ENCODE results near the gene GJC2. TPM values are rescaled to one million over a fixed set of nuclear protein-coding genes. Genes with fewer than 3 reads are reported as not detected.

Gene GJC2
- total RNA-seq, 3 donors from 2014 or later, result 0.55 to 8.9 (median 1.5) TPM

DNA sequence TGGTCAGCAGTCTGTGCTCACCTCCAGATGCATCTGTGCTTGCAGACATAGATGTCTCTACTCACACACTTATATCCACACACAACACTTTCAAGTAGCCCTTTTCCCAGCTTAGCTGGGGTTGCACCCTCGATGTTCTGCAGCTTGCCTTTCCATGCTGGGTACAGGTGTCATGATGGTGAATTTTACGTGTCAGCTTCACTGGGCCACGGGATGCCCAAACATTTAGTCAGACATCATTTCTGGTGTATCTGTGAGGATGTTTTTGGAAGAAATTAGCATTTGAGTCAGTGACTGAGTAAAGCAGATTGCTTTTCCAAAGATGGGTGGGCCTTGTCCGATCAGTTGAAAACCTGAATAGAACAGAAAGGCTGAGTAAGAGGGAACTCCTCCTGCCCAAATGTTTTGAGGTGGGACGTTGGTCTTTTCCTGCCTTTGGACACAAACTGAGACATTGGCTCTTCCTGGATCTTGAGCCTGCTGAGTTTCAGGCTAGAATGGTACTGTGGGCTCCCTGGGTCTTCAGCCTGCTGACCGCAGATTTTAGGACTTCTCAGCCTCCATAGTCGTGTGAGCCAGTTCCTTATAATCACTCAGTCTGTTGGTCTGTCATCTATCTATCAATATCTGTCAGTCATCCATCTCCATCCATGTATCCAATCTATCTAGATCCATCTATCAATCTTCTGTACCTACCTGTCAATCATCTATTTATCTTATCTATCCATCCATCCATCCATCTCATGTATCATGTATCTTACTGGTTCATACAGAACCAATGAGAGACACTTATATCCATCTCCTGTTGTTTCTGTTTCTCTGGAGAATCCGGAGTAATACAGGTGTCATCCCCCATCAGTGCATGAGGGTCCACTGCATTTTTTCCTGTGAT is 45.4 kb downstream of the GJC2 start:
- Histone ChIP-seq H3K9me3 (peaks cover 13% of the 10 kb centered on the region), H3K36me3 (ENCODE audit: low read depth) (no peaks in the 10 kb centered on the region), H3K4me3 (no peak overlapping the region), H3K4me1 (ENCODE audit: low read depth) (no peaks in the 10 kb centered on the region)
- intact Hi-C loops (cut with DNase I, micrococcal nuclease), result no loop called here
- no peak for DNase-seq
- ATAC-seq, result no peak
- TF ChIP-seq, protein P1, sequence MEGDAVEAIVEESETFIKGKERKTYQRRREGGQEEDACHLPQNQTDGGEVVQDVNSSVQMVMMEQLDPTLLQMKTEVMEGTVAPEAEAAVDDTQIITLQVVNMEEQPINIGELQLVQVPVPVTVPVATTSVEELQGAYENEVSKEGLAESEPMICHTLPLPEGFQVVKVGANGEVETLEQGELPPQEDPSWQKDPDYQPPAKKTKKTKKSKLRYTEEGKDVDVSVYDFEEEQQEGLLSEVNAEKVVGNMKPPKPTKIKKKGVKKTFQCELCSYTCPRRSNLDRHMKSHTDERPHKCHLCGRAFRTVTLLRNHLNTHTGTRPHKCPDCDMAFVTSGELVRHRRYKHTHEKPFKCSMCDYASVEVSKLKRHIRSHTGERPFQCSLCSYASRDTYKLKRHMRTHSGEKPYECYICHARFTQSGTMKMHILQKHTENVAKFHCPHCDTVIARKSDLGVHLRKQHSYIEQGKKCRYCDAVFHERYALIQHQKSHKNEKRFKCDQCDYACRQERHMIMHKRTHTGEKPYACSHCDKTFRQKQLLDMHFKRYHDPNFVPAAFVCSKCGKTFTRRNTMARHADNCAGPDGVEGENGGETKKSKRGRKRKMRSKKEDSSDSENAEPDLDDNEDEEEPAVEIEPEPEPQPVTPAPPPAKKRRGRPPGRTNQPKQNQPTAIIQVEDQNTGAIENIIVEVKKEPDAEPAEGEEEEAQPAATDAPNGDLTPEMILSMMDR (IDR thresholded peaks at IDR 0.05), result no peak

DNA sequence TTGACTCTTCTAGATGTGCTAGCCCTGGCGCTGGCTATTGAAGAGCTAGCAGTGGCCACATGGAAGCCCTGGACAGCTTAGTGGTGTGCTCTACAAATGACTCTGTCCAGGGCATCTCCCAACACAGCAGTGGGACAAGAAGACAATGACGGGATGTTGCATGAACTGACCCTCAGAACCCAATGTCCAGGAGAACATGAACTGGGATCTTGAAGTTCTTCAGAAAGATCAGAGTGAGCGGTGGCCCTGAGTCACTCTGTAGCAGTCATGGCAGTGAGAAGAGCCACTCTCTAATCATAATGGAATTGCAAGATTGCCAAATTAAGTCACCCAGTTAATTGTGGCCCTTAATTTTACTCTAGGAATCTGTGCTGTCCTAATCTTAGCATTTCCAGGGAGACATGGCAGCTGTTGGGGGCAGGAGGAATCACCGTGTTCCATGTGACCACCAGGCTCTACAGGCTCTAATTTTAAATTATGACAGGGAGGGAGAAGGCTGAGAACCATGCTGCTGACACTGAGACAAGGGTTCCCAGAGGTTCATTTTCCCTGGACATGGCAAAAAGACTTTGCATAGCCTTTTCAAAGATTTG is 47.9 kb downstream of the GJC2 start:
- TF ChIP-seq, protein P1 (IDR thresholded peaks at IDR 0.05), result no peak
- H3K4me3 ChIP-seq, result no peak overlapping the region
- intact Hi-C loops (cut with DNase I, micrococcal nuclease), result no loop called here
- ATAC-seq (no peak), DNase-seq (no peak)
- H3K4me1 ChIP-seq (ENCODE audit: low read depth), result no peaks in the 10 kb centered on the region
- H3K9me3 ChIP-seq, result peaks cover 13% of the 10 kb centered on the region
- H3K36me3 ChIP-seq (ENCODE audit: low read depth), result no peaks in the 10 kb centered on the region

DNA sequence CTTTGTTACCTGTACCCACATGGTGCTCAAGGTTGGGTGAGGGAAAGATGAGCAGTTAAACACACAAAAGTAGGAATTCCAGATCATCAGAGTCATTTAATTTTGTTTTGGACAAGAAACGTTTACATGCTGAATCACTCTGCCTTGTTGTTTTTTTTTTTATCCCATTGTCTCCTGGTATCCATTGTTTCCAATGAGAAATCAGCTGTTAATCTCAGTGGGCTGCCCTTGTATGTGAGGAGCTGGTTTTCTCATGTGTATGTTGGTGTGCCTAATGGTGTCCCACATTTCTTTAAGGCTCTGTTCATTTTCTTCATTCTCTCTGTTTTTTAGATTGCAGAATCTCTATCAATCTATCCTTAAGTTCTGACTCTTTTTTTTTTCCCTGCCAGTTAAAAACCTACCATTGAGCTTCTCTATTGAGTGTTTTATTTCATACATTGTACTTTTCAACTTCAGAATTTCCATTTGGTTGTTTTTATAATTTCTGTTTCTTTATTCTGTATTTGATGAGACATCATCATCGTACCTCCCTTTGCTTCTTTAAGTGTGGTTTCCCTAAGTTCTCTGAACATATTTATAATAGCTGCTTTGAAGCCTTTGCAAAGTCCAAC is 49.4 kb downstream of the GJC2 start:
- intact Hi-C loops (cut with DNase I, micrococcal nuclease), result no loop called here

DNA sequence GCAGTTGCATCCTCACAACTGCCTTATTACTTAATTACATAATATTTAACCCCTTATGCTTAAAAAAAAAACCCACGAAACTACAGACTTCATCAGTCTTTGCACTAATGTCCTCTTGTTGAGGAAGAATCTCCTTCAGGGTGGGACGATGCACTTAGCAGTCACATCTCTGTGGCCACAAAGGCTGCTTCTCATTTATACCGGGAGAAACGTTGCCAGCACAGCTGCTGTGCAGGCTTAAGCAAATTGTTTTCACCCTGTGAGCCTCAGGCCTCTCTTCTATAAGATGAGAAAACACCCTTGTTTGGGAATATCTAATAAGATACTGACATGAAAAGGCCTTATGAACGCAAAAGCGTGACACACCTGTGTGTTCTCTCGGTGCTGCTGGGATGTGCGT is 55.2 kb downstream of the GJC2 start:
- no peak for DNase-seq
- intact Hi-C loops (cut with DNase I, micrococcal nuclease), result no loop called here
- Histone ChIP-seq H3K36me3 (ENCODE audit: low read depth) (no peaks in the 10 kb centered on the region), H3K9me3 (no peaks in the 10 kb centered on the region), H3K4me1 (ENCODE audit: low read depth) (no peaks in the 10 kb centered on the region), H3K4me3 (no peak overlapping the region)
- ATAC-seq, result no peak
- TF ChIP-seq, protein P1 (IDR thresholded peaks at IDR 0.05), result no peak

More for the DNA sequence above, 49.4 kb downstream of the GJC2 start:
- DNase-seq (no peak), ATAC-seq (no peak)
- Histone ChIP-seq H3K9me3 (peaks cover 13% of the 10 kb centered on the region), H3K36me3 (ENCODE audit: low read depth) (no peaks in the 10 kb centered on the region), H3K4me3 (no peak overlapping the region), H3K4me1 (ENCODE audit: low read depth) (no peaks in the 10 kb centered on the region)
- TF ChIP-seq, protein P1 (IDR thresholded peaks at IDR 0.05), result no peak

DNA sequence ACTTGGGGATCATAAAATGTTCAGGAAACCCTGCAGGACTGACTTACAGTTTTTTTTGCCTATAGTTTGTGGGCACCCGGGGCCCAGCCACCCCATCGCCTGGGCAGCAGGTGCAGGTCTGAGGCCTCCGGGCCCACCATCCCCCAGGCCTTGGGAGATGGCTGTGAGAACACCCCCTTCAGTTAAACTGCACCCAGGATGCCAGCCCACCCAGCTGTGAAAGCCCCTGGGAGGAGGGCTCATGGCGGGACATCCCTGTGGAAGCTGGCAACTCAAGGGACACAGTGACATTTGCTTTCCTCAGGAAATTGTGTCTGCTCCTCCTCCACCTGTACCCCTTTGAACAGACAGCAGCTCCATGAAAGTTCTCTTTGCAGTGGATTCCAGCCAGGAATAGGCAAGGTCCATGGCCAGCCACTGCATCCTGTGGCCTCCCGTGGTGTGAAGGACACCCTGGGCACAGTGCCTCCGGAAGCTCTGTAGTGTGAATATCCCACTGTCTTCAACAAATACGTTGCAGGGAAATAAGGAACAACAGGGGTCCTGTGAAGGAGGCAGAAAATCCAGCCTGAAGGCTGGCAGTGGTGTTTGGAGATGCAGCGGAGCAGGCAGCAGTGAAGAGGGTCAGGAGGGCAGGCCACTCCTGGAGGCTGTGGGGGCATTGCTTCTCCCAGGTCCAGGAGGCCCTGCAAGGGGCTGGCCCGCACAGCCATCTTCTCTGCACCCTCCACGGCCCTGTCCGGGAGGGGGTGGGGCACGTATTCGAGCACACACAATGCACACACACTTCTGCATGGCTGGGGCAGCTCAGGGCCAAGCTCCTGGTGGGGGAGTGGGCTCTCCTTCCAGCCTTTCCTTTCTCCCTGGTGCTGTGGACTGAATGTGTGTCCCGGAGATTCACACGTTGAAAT is 56.1 kb downstream of the GJC2 start:
- Histone ChIP-seq H3K9me3 (no peaks in the 10 kb centered on the region), H3K36me3 (ENCODE audit: low read depth) (no peaks in the 10 kb centered on the region), H3K4me1 (ENCODE audit: low read depth) (no peaks in the 10 kb centered on the region), H3K4me3 (no peak overlapping the region)
- intact Hi-C loops (cut with DNase I, micrococcal nuclease), result no loop called here
- ATAC-seq, result no peak
- DNase-seq, result no peak
- TF ChIP-seq, protein P1 (IDR thresholded peaks at IDR 0.05), result no peak
